ENCODE measurements around the gene RPS27.

DNA sequence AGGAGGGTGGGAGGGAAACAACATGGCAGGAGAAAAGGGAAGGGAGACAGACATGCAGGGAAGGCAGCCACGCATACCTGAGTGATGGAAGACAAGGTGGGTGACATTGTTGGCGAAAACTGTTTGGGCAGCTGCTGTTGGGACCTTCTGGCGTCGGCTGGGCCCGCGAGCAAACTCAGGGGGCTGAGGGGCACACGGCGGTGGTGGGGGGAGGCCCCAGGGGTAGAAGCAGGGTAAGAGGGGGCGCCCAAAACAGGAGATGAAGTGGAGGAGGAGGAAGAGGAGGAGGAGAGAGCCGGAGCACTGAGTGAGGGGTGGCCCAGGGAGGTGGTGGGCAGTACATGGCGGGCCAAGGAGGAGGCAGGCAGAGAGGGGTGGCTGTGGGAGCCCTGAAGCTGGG, 39.4 kb upstream of the RPS27 start:
- TF ChIP-seq, protein P1, sequence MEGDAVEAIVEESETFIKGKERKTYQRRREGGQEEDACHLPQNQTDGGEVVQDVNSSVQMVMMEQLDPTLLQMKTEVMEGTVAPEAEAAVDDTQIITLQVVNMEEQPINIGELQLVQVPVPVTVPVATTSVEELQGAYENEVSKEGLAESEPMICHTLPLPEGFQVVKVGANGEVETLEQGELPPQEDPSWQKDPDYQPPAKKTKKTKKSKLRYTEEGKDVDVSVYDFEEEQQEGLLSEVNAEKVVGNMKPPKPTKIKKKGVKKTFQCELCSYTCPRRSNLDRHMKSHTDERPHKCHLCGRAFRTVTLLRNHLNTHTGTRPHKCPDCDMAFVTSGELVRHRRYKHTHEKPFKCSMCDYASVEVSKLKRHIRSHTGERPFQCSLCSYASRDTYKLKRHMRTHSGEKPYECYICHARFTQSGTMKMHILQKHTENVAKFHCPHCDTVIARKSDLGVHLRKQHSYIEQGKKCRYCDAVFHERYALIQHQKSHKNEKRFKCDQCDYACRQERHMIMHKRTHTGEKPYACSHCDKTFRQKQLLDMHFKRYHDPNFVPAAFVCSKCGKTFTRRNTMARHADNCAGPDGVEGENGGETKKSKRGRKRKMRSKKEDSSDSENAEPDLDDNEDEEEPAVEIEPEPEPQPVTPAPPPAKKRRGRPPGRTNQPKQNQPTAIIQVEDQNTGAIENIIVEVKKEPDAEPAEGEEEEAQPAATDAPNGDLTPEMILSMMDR (IDR thresholded peaks at IDR 0.05): no peak
- no peak for TF ChIP-seq EZH2 (IDR thresholded peaks at IDR 0.05; ENCODE audit: borderline replicate concordance, insufficient read depth, low read depth, low read length, poor library complexity, severe bottlenecking)
